Liver (tissue), 9 donors: ENCODE data around the gene CRADD. TPM values are rescaled to one million over a fixed set of nuclear protein-coding genes. Genes with fewer than 3 reads are reported as not detected.

Experiments
- DNase-seq: peaks from one replicate; pipeline ENCODE4 v3.0.0-alpha.2; 2017; ENCODE audit warnings: low spot score
- H3K27ac ChIP-seq, 2 donors: one replicate each; pipeline ENCODE4 v1.7.0; 2013; ENCODE audit warnings: inconsistent platforms in 2 of 2, low read length in 2 of 2, control low read depth in 1 of 2, low read depth in 1 of 2, mild to moderate bottlenecking in 1 of 2
- H3K27me3 ChIP-seq, 4 donors: one replicate each; pipeline versions ENCODE4 v1.6.1 to v1.7.0; 2013; ENCODE audit warnings: low read length in 3 of 4, inconsistent platforms in 1 of 4, mild to moderate bottlenecking in 1 of 4, moderate library complexity in 1 of 4; ENCODE audit not compliant: control insufficient read depth in 4 of 4, insufficient read depth in 4 of 4
- H3K36me3 ChIP-seq, 4 donors: one replicate each; pipeline versions ENCODE4 v1.6.1 to v1.7.0; 2013; ENCODE audit warnings: low read length in 3 of 4, mild to moderate bottlenecking in 3 of 4, low read depth in 1 of 4, moderate library complexity in 1 of 4; ENCODE audit not compliant: control insufficient read depth in 4 of 4, insufficient read depth in 3 of 4
- H3K4me1 ChIP-seq, 4 donors: one replicate each; pipeline versions ENCODE4 v1.6.1 to v1.7.0; 2013; ENCODE audit warnings: low read length in 3 of 4, mild to moderate bottlenecking in 3 of 4, moderate library complexity in 1 of 4; ENCODE audit not compliant: control insufficient read depth in 4 of 4, insufficient read depth in 4 of 4
- H3K4me3 ChIP-seq, 3 donors: one replicate each; pipeline versions ENCODE4 v1.6.1 to v1.7.0; 2013; ENCODE audit warnings: low read length in 3 of 3, control low read depth in 1 of 3, low read depth in 1 of 3, mild to moderate bottlenecking in 1 of 3
- H3K9ac ChIP-seq, 2 donors: one replicate each; pipeline ENCODE4 v1.7.0; 2013; ENCODE audit warnings: low read length in 2 of 2, mild to moderate bottlenecking in 2 of 2, moderate library complexity in 2 of 2, control low read depth in 1 of 2, low read depth in 1 of 2
- H3K9me3 ChIP-seq, 4 donors: one replicate each; pipeline versions ENCODE4 v1.6.1 to v1.7.0; 2013; ENCODE audit warnings: low read length in 3 of 4; ENCODE audit not compliant: control insufficient read depth in 4 of 4
- ATF3 ChIP-seq: IDR thresholded peaks from 2 replicates; pipeline ENCODE4 v1.6.1; 2016; ENCODE audit warnings: antibody characterized with exemption
- EGR1 ChIP-seq, 2 donors: IDR thresholded peaks; 2 replicates each; pipeline ENCODE4 v1.6.1; 2016 to 2018; ENCODE audit warnings: antibody characterized with exemption in 2 of 2, low read depth in 2 of 2
- FOXA1 ChIP-seq: IDR thresholded peaks from 2 replicates; pipeline ENCODE4 v1.6.1; 2016; ENCODE audit warnings: antibody characterized with exemption
- FOXA2 ChIP-seq: IDR thresholded peaks from 2 replicates; pipeline ENCODE4 v1.6.1; 2016; ENCODE audit warnings: antibody characterized with exemption
- GABPA ChIP-seq, 2 donors: IDR thresholded peaks in 1 of 2; conservative IDR thresholded peaks in 1 of 2; 2 replicates each; pipeline ENCODE4 v1.6.1; 2016; ENCODE audit warnings: antibody characterized with exemption in 2 of 2, mild to moderate bottlenecking in 1 of 2, moderate library complexity in 1 of 2
- HNF4A ChIP-seq, 2 donors: conservative IDR thresholded peaks; 2 replicates each; pipeline ENCODE4 v1.6.1; 2016; ENCODE audit warnings: antibody characterized with exemption in 2 of 2, mild to moderate bottlenecking in 2 of 2
- HNF4G ChIP-seq: IDR thresholded peaks from 2 replicates; pipeline ENCODE4 v1.6.1; 2016; ENCODE audit warnings: antibody characterized with exemption
- JUND ChIP-seq, 2 donors: IDR thresholded peaks; 2 replicates each; pipeline ENCODE4 v1.6.1; 2016; ENCODE audit warnings: antibody characterized with exemption in 2 of 2
- MAX ChIP-seq: IDR thresholded peaks from 2 replicates; pipeline ENCODE4 v1.6.1; 2016; ENCODE audit warnings: antibody characterized with exemption
- NR2F2 ChIP-seq: IDR thresholded peaks from 2 replicates; pipeline ENCODE4 v1.6.1; 2016; ENCODE audit warnings: antibody characterized with exemption
- RAD21 ChIP-seq, 2 donors: IDR thresholded peaks; 2 replicates each; pipeline ENCODE4 v1.6.1; 2016; ENCODE audit warnings: antibody characterized with exemption in 2 of 2, mild to moderate bottlenecking in 2 of 2
- RXRA ChIP-seq, 2 donors: IDR thresholded peaks; 2 replicates each; pipeline ENCODE4 v1.6.1; 2017 to 2018; ENCODE audit warnings: antibody characterized with exemption in 2 of 2, mild to moderate bottlenecking in 1 of 2
- SP1 ChIP-seq: IDR thresholded peaks from 2 replicates; pipeline ENCODE4 v1.6.1; 2018; ENCODE audit warnings: antibody characterized with exemption, mild to moderate bottlenecking
- TAF1 ChIP-seq: conservative IDR thresholded peaks from 2 replicates; pipeline ENCODE4 v1.6.1; 2016; ENCODE audit warnings: antibody characterized with exemption, mild to moderate bottlenecking
- YY1 ChIP-seq: IDR thresholded peaks from 2 replicates; pipeline ENCODE4 v1.6.1; 2016; ENCODE audit warnings: antibody characterized with exemption, mild to moderate bottlenecking
- WGBS: extraction: QIAGEN DNeasy Blood & Tissue Kit; methylation state at CpG from one replicate; pipeline ENCODE4 v1.1.7; 2013; 5-methylcytosine and 5-hydroxymethylcytosine counted together
- polyA plus RNA-seq, 2 donors: library from polyadenylated mRNA; stranded (reverse) in 1 of 2; unstranded in 1 of 2; fragments of 200-250 nt in 1 of 2; fragments of >200 nt in 1 of 2; fragmentation: Nextera tagmentation in 1 of 2; extraction: Ambion mirVana in 1 of 2; gene quantifications; one replicate each; pipeline versions ENCODE4 v1.2.1 to v1.2.3, GENCODE V29; 2013 to 2015
- total RNA-seq, 2 donors: library from RNA; depleted of rRNA; stranded (reverse); fragments of >200 nt; gene quantifications; one replicate each; pipeline ENCODE4 v1.2.3, GENCODE V29; 2014
- TF ChIP-seq, protein P1 (sequence below): IDR thresholded peaks from 2 replicates; pipeline ENCODE4 v1.6.1; 2016; ENCODE audit warnings: antibody characterized with exemption
- TF ChIP-seq, protein P2 (sequence below): IDR thresholded peaks from 2 replicates; pipeline ENCODE4 v1.6.1; 2016; ENCODE audit warnings: antibody characterized with exemption, mild to moderate bottlenecking
- donor health status: healthy.
- donor health status: healthy.
- donor health status: healthy.
- donor health status: healthy.
- donor health status: healthy.

CRADD gene
- total and polyA plus RNA-seq, 4 donors: 19.4 to 48.9 (median 29.6) TPM

DNA sequence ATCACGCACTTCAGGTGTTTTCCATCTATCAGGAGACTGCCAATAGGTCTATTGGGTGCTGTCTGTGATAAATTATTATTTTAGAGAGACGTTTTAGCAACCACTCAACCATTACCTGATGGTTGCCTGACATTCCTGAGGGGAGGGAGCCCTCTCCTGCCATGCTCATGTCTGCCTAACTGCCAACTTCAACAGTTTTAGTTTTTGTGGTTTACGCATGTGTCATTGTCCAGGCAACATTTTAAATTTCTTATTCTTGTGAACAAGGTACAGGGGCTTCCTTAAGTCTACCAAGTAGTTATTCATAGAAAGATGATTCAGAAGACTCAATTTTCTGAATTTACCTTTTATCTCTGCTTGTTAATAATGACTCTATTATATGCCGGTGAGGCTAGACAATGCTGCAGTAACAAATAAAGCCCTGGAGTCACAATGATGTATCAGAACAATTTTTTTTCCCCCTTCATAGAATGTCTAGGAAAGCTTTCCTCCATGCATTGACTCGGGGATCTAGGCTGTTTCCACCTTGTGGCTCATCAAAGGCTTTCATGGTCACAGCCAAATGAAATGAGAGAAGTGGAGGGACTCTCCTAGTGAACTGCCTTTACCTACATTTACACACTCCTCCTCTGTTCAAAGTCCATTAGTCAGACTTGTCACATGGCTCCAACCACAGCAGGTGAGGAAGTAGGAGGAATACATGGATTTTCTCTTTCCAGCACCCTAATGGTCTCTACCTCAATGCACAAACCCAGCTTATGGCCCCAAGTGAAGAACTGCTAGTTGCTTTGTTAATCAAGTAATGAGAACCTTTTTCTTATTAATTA lies 225.8 kb downstream of the CRADD start:
- TF ChIP-seq SP1: peak; percentile 20
- TF ChIP-seq HNF4G: peak; percentile 35
- peak in 1 of 2 donors; percentile 19 for TF ChIP-seq RAD21 (IDR thresholded peaks at IDR 0.05)
- TF ChIP-seq HNF4A (conservative IDR thresholded peaks at IDR 0.05): peak; percentile 59 to 78
- no peak for TF ChIP-seq YY1
- no peak for TF ChIP-seq RXRA (IDR thresholded peaks at IDR 0.05)
- Histone ChIP-seq H3K27me3 (no peaks in the 10 kb centered on the region), H3K36me3 (no peaks in the 10 kb centered on the region), H3K9me3 (no peaks in the 10 kb centered on the region), H3K4me3 (no peak overlapping the region), H3K27ac (no peak overlapping the region), H3K4me1 (no peaks in the 10 kb centered on the region), H3K9ac (no peak overlapping the region)
- DNase-seq: no peak
- 90% methylated on average over 5 of the region's 5 CpGs for WGBS

DNA sequence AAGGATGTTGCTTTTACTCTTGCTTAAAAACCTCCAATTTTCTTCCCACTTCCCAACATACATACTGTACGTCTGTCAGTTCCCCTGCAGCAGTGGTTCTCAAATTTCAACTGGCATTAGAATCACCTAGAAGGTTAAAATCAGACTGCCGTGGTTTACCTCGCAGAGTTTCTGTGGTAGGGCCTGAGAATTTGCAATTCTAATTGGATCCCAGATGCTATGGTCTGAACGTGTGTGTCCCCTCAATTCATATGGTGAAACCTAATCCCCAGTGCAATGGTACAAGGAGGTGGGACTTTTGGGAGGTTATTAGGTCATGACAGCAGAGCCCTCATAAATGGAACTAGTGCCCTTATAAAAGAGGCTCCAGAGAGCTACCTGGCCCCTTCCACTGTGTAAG lies 226.9 kb downstream of the CRADD start:
- H3K27ac ChIP-seq: no peak overlapping the region
- no peaks in the 10 kb centered on the region for H3K9me3 ChIP-seq
- H3K4me3 ChIP-seq: no peak overlapping the region
- 93% methylated on average over 4 of the region's 4 CpGs for WGBS
- H3K4me1 ChIP-seq: no peaks in the 10 kb centered on the region
- H3K27me3 ChIP-seq: no peaks in the 10 kb centered on the region
- TF ChIP-seq FOXA2 (no peak), JUND (IDR thresholded peaks at IDR 0.05) (no peak), NR2F2 (no peak), YY1 (no peak), HNF4A (conservative IDR thresholded peaks at IDR 0.05) (no peak), ATF3 (no peak)
- TF ChIP-seq, protein P1, sequence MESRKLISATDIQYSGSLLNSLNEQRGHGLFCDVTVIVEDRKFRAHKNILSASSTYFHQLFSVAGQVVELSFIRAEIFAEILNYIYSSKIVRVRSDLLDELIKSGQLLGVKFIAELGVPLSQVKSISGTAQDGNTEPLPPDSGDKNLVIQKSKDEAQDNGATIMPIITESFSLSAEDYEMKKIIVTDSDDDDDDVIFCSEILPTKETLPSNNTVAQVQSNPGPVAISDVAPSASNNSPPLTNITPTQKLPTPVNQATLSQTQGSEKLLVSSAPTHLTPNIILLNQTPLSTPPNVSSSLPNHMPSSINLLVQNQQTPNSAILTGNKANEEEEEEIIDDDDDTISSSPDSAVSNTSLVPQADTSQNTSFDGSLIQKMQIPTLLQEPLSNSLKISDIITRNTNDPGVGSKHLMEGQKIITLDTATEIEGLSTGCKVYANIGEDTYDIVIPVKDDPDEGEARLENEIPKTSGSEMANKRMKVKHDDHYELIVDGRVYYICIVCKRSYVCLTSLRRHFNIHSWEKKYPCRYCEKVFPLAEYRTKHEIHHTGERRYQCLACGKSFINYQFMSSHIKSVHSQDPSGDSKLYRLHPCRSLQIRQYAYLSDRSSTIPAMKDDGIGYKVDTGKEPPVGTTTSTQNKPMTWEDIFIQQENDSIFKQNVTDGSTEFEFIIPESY: no peak
- H3K9ac ChIP-seq: no peak overlapping the region
- no peaks in the 10 kb centered on the region for H3K36me3 ChIP-seq
- DNase-seq: no peak

DNA sequence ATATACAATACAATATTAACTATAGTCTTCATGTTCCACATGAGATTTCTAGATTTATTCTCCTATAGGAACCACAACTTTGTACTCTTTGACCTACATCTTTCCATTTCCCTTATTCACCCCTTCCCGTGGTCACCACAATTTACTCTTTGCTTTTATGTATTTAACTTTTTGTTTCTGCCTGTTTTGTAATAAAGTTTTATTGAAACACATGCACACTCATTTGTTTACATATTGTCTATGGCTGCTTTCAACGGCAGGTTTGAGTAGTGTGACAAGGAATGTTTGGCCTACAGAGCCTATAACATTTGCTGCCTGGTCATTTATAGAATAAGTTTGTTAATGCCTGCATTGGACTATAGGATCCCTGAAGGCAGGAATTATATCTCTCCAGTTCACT lies 231.1 kb downstream of the CRADD start:
- no peak overlapping the region for H3K9ac ChIP-seq
- TF ChIP-seq RAD21 (IDR thresholded peaks at IDR 0.05) (no peak), SP1 (no peak), FOXA1 (no peak), HNF4G (no peak), TAF1 (no peak), HNF4A (conservative IDR thresholded peaks at IDR 0.05) (no peak), RXRA (IDR thresholded peaks at IDR 0.05) (no peak), GABPA (IDR thresholded peaks at IDR 0.05 in 1 of 2, conservative IDR thresholded peaks at IDR 0.05 in 1 of 2) (no peak), YY1 (no peak), MAX (no peak), NR2F2 (no peak), JUND (IDR thresholded peaks at IDR 0.05) (no peak), FOXA2 (no peak), EGR1 (IDR thresholded peaks at IDR 0.05; ENCODE audit: low read depth in 2 of 2) (no peak)
- TF ChIP-seq, protein P1: no peak
- TF ChIP-seq, protein P2, sequence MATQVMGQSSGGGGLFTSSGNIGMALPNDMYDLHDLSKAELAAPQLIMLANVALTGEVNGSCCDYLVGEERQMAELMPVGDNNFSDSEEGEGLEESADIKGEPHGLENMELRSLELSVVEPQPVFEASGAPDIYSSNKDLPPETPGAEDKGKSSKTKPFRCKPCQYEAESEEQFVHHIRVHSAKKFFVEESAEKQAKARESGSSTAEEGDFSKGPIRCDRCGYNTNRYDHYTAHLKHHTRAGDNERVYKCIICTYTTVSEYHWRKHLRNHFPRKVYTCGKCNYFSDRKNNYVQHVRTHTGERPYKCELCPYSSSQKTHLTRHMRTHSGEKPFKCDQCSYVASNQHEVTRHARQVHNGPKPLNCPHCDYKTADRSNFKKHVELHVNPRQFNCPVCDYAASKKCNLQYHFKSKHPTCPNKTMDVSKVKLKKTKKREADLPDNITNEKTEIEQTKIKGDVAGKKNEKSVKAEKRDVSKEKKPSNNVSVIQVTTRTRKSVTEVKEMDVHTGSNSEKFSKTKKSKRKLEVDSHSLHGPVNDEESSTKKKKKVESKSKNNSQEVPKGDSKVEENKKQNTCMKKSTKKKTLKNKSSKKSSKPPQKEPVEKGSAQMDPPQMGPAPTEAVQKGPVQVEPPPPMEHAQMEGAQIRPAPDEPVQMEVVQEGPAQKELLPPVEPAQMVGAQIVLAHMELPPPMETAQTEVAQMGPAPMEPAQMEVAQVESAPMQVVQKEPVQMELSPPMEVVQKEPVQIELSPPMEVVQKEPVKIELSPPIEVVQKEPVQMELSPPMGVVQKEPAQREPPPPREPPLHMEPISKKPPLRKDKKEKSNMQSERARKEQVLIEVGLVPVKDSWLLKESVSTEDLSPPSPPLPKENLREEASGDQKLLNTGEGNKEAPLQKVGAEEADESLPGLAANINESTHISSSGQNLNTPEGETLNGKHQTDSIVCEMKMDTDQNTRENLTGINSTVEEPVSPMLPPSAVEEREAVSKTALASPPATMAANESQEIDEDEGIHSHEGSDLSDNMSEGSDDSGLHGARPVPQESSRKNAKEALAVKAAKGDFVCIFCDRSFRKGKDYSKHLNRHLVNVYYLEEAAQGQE: no peak
- H3K4me3 ChIP-seq: no peak overlapping the region
- H3K36me3 ChIP-seq: no peaks in the 10 kb centered on the region
- 82% methylated on average over 2 of the region's 2 CpGs for WGBS
- no peaks in the 10 kb centered on the region for H3K9me3 ChIP-seq
- no peaks in the 10 kb centered on the region for H3K27me3 ChIP-seq
- no peaks in the 10 kb centered on the region for H3K4me1 ChIP-seq
- DNase-seq: no peak
- H3K27ac ChIP-seq: no peak overlapping the region
